Measurements from ENCODE around the gene PNLIPRP2.

DNA sequence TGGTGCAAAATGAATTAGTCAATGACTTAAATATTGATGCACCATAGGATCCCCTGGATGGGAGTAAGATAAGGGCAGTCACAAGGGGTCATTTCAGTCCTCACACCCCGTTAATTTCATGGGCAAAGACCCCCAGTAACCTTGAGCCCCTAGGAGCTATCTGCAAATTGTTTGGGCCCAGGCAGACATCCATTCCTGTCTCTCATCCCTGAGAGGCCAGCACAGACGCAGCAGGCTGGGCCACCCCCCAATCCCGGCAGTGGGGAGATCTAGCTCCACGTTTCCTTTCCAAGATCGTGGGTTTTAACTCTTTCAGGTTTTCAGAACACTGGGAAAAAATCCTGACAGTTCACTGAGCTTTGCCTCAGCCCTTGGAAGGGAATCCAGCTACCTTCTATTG is 40.1 kb downstream of the PNLIPRP2 start:
- TF ChIP-seq CTCF (IDR thresholded peaks at IDR 0.05) (no peak), POLR2A (IDR thresholded peaks at IDR 0.05) (no peak)
